ENCODE results near the gene TTLL11.

DNA sequence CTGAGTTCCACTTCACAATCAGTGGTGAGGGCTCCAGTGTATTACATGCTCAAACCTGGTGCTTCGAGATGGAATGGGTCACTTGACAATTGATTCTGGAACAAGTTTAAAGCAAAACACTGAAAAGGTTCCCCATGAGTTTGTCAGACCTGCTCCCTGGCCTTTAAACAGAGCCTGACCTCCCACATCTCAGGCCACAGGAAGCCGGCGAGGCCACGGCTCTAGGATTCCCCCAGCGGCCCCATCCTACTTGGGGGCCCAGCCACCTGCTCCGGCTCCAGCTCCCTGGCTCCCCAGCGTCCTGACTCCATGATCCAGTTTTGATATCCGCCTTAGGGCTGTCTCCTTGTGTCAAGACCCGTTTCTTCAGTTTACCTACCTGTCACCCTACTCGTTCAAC lies 62.0 kb downstream of the TTLL11 start:
- TF ChIP-seq, protein P1, sequence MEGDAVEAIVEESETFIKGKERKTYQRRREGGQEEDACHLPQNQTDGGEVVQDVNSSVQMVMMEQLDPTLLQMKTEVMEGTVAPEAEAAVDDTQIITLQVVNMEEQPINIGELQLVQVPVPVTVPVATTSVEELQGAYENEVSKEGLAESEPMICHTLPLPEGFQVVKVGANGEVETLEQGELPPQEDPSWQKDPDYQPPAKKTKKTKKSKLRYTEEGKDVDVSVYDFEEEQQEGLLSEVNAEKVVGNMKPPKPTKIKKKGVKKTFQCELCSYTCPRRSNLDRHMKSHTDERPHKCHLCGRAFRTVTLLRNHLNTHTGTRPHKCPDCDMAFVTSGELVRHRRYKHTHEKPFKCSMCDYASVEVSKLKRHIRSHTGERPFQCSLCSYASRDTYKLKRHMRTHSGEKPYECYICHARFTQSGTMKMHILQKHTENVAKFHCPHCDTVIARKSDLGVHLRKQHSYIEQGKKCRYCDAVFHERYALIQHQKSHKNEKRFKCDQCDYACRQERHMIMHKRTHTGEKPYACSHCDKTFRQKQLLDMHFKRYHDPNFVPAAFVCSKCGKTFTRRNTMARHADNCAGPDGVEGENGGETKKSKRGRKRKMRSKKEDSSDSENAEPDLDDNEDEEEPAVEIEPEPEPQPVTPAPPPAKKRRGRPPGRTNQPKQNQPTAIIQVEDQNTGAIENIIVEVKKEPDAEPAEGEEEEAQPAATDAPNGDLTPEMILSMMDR (IDR thresholded peaks at IDR 0.05) = no peak
- TF ChIP-seq POLR2AphosphoS5 (IDR thresholded peaks at IDR 0.05) (no peak), POLR2A (IDR thresholded peaks at IDR 0.05; ENCODE audit: low read depth) (no peak), EP300 (IDR thresholded peaks at IDR 0.05) (no peak)

Data from esophagus muscularis mucosa (tissue), 4 donors.